Endometrial microvascular endothelial cells (primary cell): Measurements from ENCODE around the gene RAP2B. TPM values are rescaled to one million over a fixed set of nuclear protein-coding genes. Genes with fewer than 3 reads are reported as not detected.
"Not testable (repeated sequence)": the region's sequence is repeated elsewhere in the genome, so short reads cannot be mapped to it uniquely, and the experiment has no call there.

Source experiments
- in situ Hi-C: cut with HindIII; loops from 2 replicates; pipeline ENCODE4 v1.10.0; 2017; ENCODE audit warnings: low sequenced_read_pairs, low pct_unique_long_range_greater_than_20kb; ENCODE audit errors: inconsistent ontology term
- total RNA-seq: library from RNA; depleted of rRNA; stranded (reverse); fragments of >200 nt; gene quantifications from one replicate; pipeline ENCODE4 v1.2.3, GENCODE V29; 2015; ENCODE audit errors: inconsistent ontology term

The RAP2B gene
- total RNA-seq, result 24.3 TPM

GRCh38 chr3:153161714-153162512 is at the start of gene RAP2B:
Gene RAP2B (plus strand): TSS chr3:153162226. CDS start chr3:153162694, 468 bp downstream.
- in situ Hi-C loops, result no loop called here

GRCh38 chr3:153113541-153113940 is 48.5 kb upstream of the RAP2B start:
- in situ Hi-C loops, result no loop called here

GRCh38 chr3:153114270-153114669 is 47.8 kb upstream of the RAP2B start:
- in situ Hi-C loops, result not testable (repeated sequence)

GRCh38 chr3:153115326-153115725 is 46.7 kb upstream of the RAP2B start:
- in situ Hi-C loops, result no loop called here

- in situ Hi-C loops, result no loop called here
Measured at GRCh38 chr3:153127788-153128187, 34.2 kb upstream of the RAP2B start.

- in situ Hi-C loops, result no loop called here
Measured at GRCh38 chr3:153129426-153129825, 32.6 kb upstream of the RAP2B start.

GRCh38 chr3:153129866-153130265 is 32.2 kb upstream of the RAP2B start:
- in situ Hi-C loops, result no loop called here

- in situ Hi-C loops, result no loop called here
Measured at GRCh38 chr3:153130312-153130977, 31.6 kb upstream of the RAP2B start.

GRCh38 chr3:153137626-153138025 is 24.4 kb upstream of the RAP2B start:
- in situ Hi-C loops, result no loop called here

- in situ Hi-C loops, result no loop called here
Measured at GRCh38 chr3:153138276-153139210, 23.5 kb upstream of the RAP2B start.

GRCh38 chr3:153142961-153143360 is 19.1 kb upstream of the RAP2B start:
- in situ Hi-C loops, result no loop called here

- in situ Hi-C loops, result no loop called here
Measured at GRCh38 chr3:153144071-153144470, 18.0 kb upstream of the RAP2B start.

- in situ Hi-C loops, result no loop called here
Measured at GRCh38 chr3:153144779-153145178, 17.2 kb upstream of the RAP2B start.

- in situ Hi-C loops, result no loop called here
Measured at GRCh38 chr3:153145454-153145853, 16.6 kb upstream of the RAP2B start.

GRCh38 chr3:153146191-153147053 is 15.6 kb upstream of the RAP2B start:
- in situ Hi-C loops, result no loop called here

- in situ Hi-C loops, result no loop called here
Measured at GRCh38 chr3:153150991-153151390, 11.0 kb upstream of the RAP2B start.

GRCh38 chr3:153155786-153156185 is 6.2 kb upstream of the RAP2B start:
- in situ Hi-C loops, result not testable (repeated sequence)

- in situ Hi-C loops, result no loop called here
Measured at GRCh38 chr3:153158189-153158588, 3.8 kb upstream of the RAP2B start.
